Upper lobe of left lung (tissue), 4 donors: ENCODE data around the gene HYAL1.
A peak's percentile ranks its signal among the peaks of the same experiment; 100 is the strongest.

Experiments used
- POLR2A ChIP-seq, 4 donors: fragments of 450-650 bp; IDR thresholded peaks; one replicate each; pipeline ENCODE4 v1.5.1; 2016 to 2017; ENCODE audit warnings: antibody characterized with exemption in 4 of 4, mild to moderate bottlenecking in 2 of 4
- TF ChIP-seq, protein P1 (sequence below), 6 experiments: fragments of 450-650 bp in 4 of 6; fragments of 200-600 bp in 2 of 6; sonication (generic) in 2 of 6; IDR thresholded peaks; one replicate each; pipeline ENCODE4 v1.5.1; 2016 to 2019; ENCODE audit warnings: antibody characterized with exemption in 6 of 6

DNA sequence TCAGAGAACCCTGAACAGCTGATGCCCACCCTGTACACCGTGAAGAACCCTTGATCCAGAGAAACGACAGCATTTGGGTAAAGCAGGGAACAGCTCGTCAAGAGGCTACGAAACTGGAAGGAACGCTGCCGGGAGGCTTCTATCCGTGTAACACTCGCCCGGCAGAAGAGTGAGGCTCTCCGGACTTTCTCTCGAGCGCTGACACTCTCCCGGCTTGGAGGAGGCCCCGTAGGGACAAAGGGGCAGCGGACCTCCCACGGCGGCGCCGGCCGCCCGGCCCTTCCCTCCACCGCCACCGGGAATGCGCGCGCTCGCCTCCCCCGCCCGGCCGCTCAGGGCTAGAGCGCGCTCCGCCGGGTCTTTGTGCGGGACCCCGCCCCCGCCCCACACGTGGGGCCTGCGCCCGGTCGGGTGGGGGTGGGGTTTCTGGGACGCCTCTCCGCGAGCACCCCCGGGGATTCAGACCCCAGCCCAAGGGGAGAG is 17.5 kb upstream of the HYAL1 start:
- peak in 1 of 4 donors; percentile 19 for TF ChIP-seq POLR2A (IDR thresholded peaks at IDR 0.05)
- TF ChIP-seq, protein P1, sequence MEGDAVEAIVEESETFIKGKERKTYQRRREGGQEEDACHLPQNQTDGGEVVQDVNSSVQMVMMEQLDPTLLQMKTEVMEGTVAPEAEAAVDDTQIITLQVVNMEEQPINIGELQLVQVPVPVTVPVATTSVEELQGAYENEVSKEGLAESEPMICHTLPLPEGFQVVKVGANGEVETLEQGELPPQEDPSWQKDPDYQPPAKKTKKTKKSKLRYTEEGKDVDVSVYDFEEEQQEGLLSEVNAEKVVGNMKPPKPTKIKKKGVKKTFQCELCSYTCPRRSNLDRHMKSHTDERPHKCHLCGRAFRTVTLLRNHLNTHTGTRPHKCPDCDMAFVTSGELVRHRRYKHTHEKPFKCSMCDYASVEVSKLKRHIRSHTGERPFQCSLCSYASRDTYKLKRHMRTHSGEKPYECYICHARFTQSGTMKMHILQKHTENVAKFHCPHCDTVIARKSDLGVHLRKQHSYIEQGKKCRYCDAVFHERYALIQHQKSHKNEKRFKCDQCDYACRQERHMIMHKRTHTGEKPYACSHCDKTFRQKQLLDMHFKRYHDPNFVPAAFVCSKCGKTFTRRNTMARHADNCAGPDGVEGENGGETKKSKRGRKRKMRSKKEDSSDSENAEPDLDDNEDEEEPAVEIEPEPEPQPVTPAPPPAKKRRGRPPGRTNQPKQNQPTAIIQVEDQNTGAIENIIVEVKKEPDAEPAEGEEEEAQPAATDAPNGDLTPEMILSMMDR (IDR thresholded peaks at IDR 0.05), result no peak
